Measurements from ENCODE around the gene R3HDM2.

GRCh38 chr12:57343703-57344378, 87.0 kb downstream of the R3HDM2 start:
- TF ChIP-seq CTCF (IDR thresholded peaks at IDR 0.05): no peak
- TF ChIP-seq POLR2A (IDR thresholded peaks at IDR 0.05): no peak
- no peak for TF ChIP-seq POLR2AphosphoS5 (IDR thresholded peaks at IDR 0.05)

Measured in breast epithelium (tissue), 3 donors.